HEK293 (cell line): ENCODE measurements around the gene UNC5B.

Source experiments
- CTCF ChIA-PET: fragments of 350-600 bp; formaldehyde crosslinking; extraction: SDS; loops from one replicate; lab custom pipeline; 2021; ENCODE audit warnings: antibody characterized with exemption; lab: Yijun Ruan, JAX
- POLR2A ChIA-PET: fragments of 300-600 bp; formaldehyde crosslinking; extraction: SDS; loops from one replicate; lab custom pipeline; 2020; ENCODE audit warnings: antibody characterized with exemption, inconsistent platforms; lab: Yijun Ruan, JAX
- H3K27ac ChIP-seq: fragments of 200-500 bp; sonication (Bioruptor generic); 2 replicates; pipeline ENCODE4 v1.5.1; 2014; ENCODE audit warnings: low read depth, low read length, control low read depth, inconsistent platforms; ENCODE audit errors: extremely low read depth
- H3K36me3 ChIP-seq, 2 experiments: fragments of 200-500 bp in 1 of 2; sonication (Bioruptor generic) in 1 of 2; 1 replicate in 1 of 2; 2 replicates in 1 of 2; pipeline ENCODE4 v1.5.1; 2014 to 2017; ENCODE audit warnings: inconsistent platforms in 2 of 2, low read length in 2 of 2; ENCODE audit not compliant: control insufficient read depth in 2 of 2, insufficient read depth in 1 of 2
- H3K4me1 ChIP-seq: fragments of 200-500 bp; sonication (Bioruptor generic); 2 replicates; pipeline ENCODE4 v1.5.1; 2014; ENCODE audit warnings: mild to moderate bottlenecking, low read length, inconsistent platforms; ENCODE audit not compliant: control insufficient read depth, insufficient read depth
- H3K4me3 ChIP-seq: 2 replicates; pipeline ENCODE4 v1.5.1; 2011; ENCODE audit warnings: low read depth, mild to moderate bottlenecking, control low read depth, low read length, moderate library complexity
- H3K9me3 ChIP-seq: fragments of 200-500 bp; sonication (Bioruptor generic); 2 replicates; pipeline ENCODE4 v1.5.1; 2014; ENCODE audit warnings: low read depth, low read length, inconsistent platforms; ENCODE audit not compliant: control insufficient read depth, insufficient read depth
- BCL11A ChIP-seq: fragments of 450-650 bp; formaldehyde crosslinking; IDR thresholded peaks from 2 replicates; pipeline ENCODE4 v1.5.1; 2016; ENCODE audit warnings: low read depth, missing biosample characterization, missing genetic modification characterization
- EGR2 ChIP-seq: fragments of 450-650 bp; formaldehyde crosslinking; IDR thresholded peaks from 2 replicates; pipeline ENCODE4 v1.5.1; 2016; ENCODE audit warnings: low read depth, missing biosample characterization, missing genetic modification characterization
- INSM2 ChIP-seq: fragments of 450-650 bp; formaldehyde crosslinking; IDR thresholded peaks from 2 replicates; pipeline ENCODE4 v1.5.1; 2016; ENCODE audit warnings: missing biosample characterization, missing genetic modification characterization
- REST ChIP-seq: fragments of 450-650 bp; formaldehyde crosslinking; IDR thresholded peaks from 2 replicates; pipeline ENCODE4 v1.5.1; 2016; ENCODE audit warnings: missing biosample characterization, missing genetic modification characterization
- SCRT1 ChIP-seq: fragments of 450-650 bp; formaldehyde crosslinking; IDR thresholded peaks from 2 replicates; pipeline ENCODE4 v1.5.1; 2016; ENCODE audit warnings: missing biosample characterization, missing genetic modification characterization, borderline replicate concordance
- SCRT2 ChIP-seq: fragments of 450-650 bp; formaldehyde crosslinking; IDR thresholded peaks from 2 replicates; pipeline ENCODE4 v1.5.1; 2016; ENCODE audit warnings: missing biosample characterization, missing genetic modification characterization
- ZBTB44 ChIP-seq: fragments of 450-650 bp; IDR thresholded peaks from 2 replicates; pipeline ENCODE4 v1.5.1; 2018; ENCODE audit warnings: missing biosample characterization, mild to moderate bottlenecking, missing genetic modification characterization
- ZIC2 ChIP-seq: fragments of 450-650 bp; formaldehyde crosslinking; IDR thresholded peaks from 2 replicates; pipeline ENCODE4 v1.5.1; 2016; ENCODE audit warnings: missing biosample characterization, missing genetic modification characterization
- ZNF10 ChIP-seq: fragments of 450-650 bp; formaldehyde crosslinking; IDR thresholded peaks from 2 replicates; pipeline ENCODE4 v1.5.1; 2017; ENCODE audit warnings: missing biosample characterization, missing genetic modification characterization
- ZNF155 ChIP-seq: fragments of 450-650 bp; formaldehyde crosslinking; IDR thresholded peaks from 2 replicates; pipeline ENCODE4 v1.5.1; 2016; ENCODE audit warnings: missing biosample characterization, missing genetic modification characterization
- ZNF211 ChIP-seq: fragments of 450-650 bp; formaldehyde crosslinking; IDR thresholded peaks from 2 replicates; pipeline ENCODE4 v1.5.1; 2016; ENCODE audit warnings: low read depth, missing biosample characterization, missing genetic modification characterization
- ZNF214 ChIP-seq: fragments of 450-650 bp; formaldehyde crosslinking; IDR thresholded peaks from 2 replicates; pipeline ENCODE4 v1.5.1; 2017; ENCODE audit warnings: missing biosample characterization, mild to moderate bottlenecking, missing genetic modification characterization, borderline replicate concordance
- ZNF266 ChIP-seq: fragments of 450-650 bp; formaldehyde crosslinking; IDR thresholded peaks from 2 replicates; pipeline ENCODE4 v1.5.1; 2016; ENCODE audit warnings: missing biosample characterization, missing genetic modification characterization, low read depth
- ZNF544 ChIP-seq: fragments of 450-650 bp; formaldehyde crosslinking; IDR thresholded peaks from 2 replicates; pipeline ENCODE4 v1.5.0; 2017; ENCODE audit warnings: missing biosample characterization, missing genetic modification characterization
- ZNF560 ChIP-seq: fragments of 450-650 bp; formaldehyde crosslinking; IDR thresholded peaks from 2 replicates; pipeline ENCODE4 v1.5.1; 2017; ENCODE audit warnings: missing biosample characterization, missing genetic modification characterization, borderline replicate concordance
- ZNF626 ChIP-seq: fragments of 450-650 bp; sonication (Bioruptor Pico); formaldehyde crosslinking; IDR thresholded peaks from 2 replicates; pipeline ENCODE4 v1.5.1; 2018; ENCODE audit warnings: missing biosample characterization, missing genetic modification characterization, inconsistent platforms
- ZNF658 ChIP-seq: fragments of 450-650 bp; formaldehyde crosslinking; IDR thresholded peaks from 2 replicates; pipeline ENCODE4; 2016; ENCODE audit warnings: missing biosample characterization, missing genetic modification characterization
- ZNF660 ChIP-seq: fragments of 450-650 bp; IDR thresholded peaks from 2 replicates; pipeline ENCODE4 v1.5.1; 2018; ENCODE audit warnings: missing biosample characterization, mild to moderate bottlenecking, missing genetic modification characterization
- ZNF677 ChIP-seq: fragments of 450-650 bp; IDR thresholded peaks from 2 replicates; pipeline ENCODE4 v1.5.0; 2018; ENCODE audit warnings: missing biosample characterization, mild to moderate bottlenecking, missing genetic modification characterization, moderate library complexity
- ZNF785 ChIP-seq: fragments of 450-650 bp; formaldehyde crosslinking; IDR thresholded peaks from 2 replicates; pipeline ENCODE4 v1.5.1; 2016; ENCODE audit warnings: missing biosample characterization, missing genetic modification characterization
- ZNF792 ChIP-seq: fragments of 450-650 bp; formaldehyde crosslinking; IDR thresholded peaks from 2 replicates; pipeline ENCODE4 v1.5.1; 2016; ENCODE audit warnings: missing biosample characterization, missing genetic modification characterization
- ZSCAN23 ChIP-seq: fragments of 450-650 bp; formaldehyde crosslinking; IDR thresholded peaks from 2 replicates; pipeline ENCODE4 v1.5.1; 2016; ENCODE audit warnings: missing biosample characterization, missing genetic modification characterization

Gene UNC5B

GRCh38 chr10:71343392-71343773 lies 131.0 kb downstream of the UNC5B start:
- Histone ChIP-seq H3K4me3 (no peak overlapping the region), H3K4me1 (no peaks in the 10 kb centered on the region), H3K27ac (no peak overlapping the region), H3K36me3 (no peaks in the 10 kb centered on the region), H3K9me3 (no peaks in the 10 kb centered on the region)
- TF ChIP-seq ZNF626 (tag by site-specific recombination) (no peak), INSM2 (no peak), ZNF266 (tag by site-specific recombination) (no peak), ZNF10 (tag by site-specific recombination) (no peak), ZNF677 (tag by site-specific recombination) (no peak), ZNF792 (tag by site-specific recombination) (no peak), ZNF544 (tag by site-specific recombination) (no peak), ZNF211 (tag by site-specific recombination) (no peak), ZNF155 (no peak), ZNF560 (no peak), ZNF658 (tag by site-specific recombination) (no peak), ZBTB44 (tag by site-specific recombination) (no peak), REST (no peak), ZNF660 (tag by site-specific recombination) (no peak), ZNF785 (tag by site-specific recombination) (no peak)
- ChIA-PET CTCF (interaction anchor here (0.6 kb wide), 1 partner anchor 1802 kb away, joined by 3 read pairs; no protein-coding TSS in a partner anchor), POLR2A (no interaction called here)

GRCh38 chr10:71344154-71344925 lies 132.0 kb downstream of the UNC5B start:
- no peaks in the 10 kb centered on the region for H3K4me1 ChIP-seq
- POLR2A ChIA-PET: no interaction called here
- TF ChIP-seq ZNF214: no peak
- TF ChIP-seq EGR2 (tag by site-specific recombination): peak; percentile 46; the same call in 1 of the 2 replicates
- no peak for TF ChIP-seq ZSCAN23
- TF ChIP-seq SCRT2 (tag by site-specific recombination): peak; percentile 60
- no peak for TF ChIP-seq BCL11A
- TF ChIP-seq SCRT1 (tag by site-specific recombination): peak; percentile 44; the same call in 1 of the 2 replicates
- peak; percentile 39; the same call in 1 of the 2 replicates for TF ChIP-seq ZIC2 (tag by site-specific recombination)
- no peaks in the 10 kb centered on the region for H3K36me3 ChIP-seq
- H3K9me3 ChIP-seq: no peaks in the 10 kb centered on the region
- H3K4me3 ChIP-seq: no peak overlapping the region
- no peak overlapping the region for H3K27ac ChIP-seq
- CTCF ChIA-PET: interaction anchor here (0.5 to 0.7 kb wide), 2 partner anchors 405 to 1198 kb away, joined by 3 to 4 read pairs; partner anchors contain the start of gene TYSND1
